GM23338 (cell line): Measurements from ENCODE around the gene RTKN2. TPM values are rescaled to one million over a fixed set of nuclear protein-coding genes. Genes with fewer than 3 reads are reported as not detected.
A peak's percentile ranks its signal among the peaks of the same experiment; 100 is the strongest.

Experiments used
- ATAC-seq: fragments of 200-7000 bp; cut with Tn5 transposase; 3 replicates; pipeline ENCODE4 v1.9.1; 2020
- DNase-seq: peaks from one replicate; pipeline ENCODE4 v3.0.0-alpha.2; 2015; ENCODE audit warnings: low spot score
- H2AFZ ChIP-seq: fragments of 200-600 bp; sonication (generic); 2 replicates; pipeline ENCODE4 v1.8.0; 2016; ENCODE audit warnings: antibody characterized with exemption, mild to moderate bottlenecking, moderate library complexity
- H3F3A ChIP-seq: fragments of 200-600 bp; sonication (generic); replicated peaks from 2 replicates; pipeline ENCODE4 v1.8.0; 2017; ENCODE audit warnings: antibody characterized with exemption, mixed run types, low read depth
- H3K27ac ChIP-seq: fragments of 200-600 bp; sonication (generic); 2 replicates; pipeline ENCODE4 v1.6.1; 2016; ENCODE audit warnings: low read depth
- H3K27me3 ChIP-seq: fragments of 200-600 bp; sonication (generic); 2 replicates; pipeline ENCODE4 v1.8.0; 2016; ENCODE audit warnings: mild to moderate bottlenecking, mixed run types, moderate library complexity; ENCODE audit not compliant: insufficient read depth
- H3K36me3 ChIP-seq: fragments of 200-600 bp; sonication (generic); 2 replicates; pipeline ENCODE4 v1.8.0; 2016; ENCODE audit warnings: mild to moderate bottlenecking; ENCODE audit not compliant: insufficient read depth
- H3K4me1 ChIP-seq: fragments of 200-600 bp; sonication (generic); 2 replicates; pipeline ENCODE4 v1.8.0; 2016; ENCODE audit warnings: mild to moderate bottlenecking, moderate library complexity; ENCODE audit not compliant: insufficient read depth
- H3K4me2 ChIP-seq: fragments of 200-600 bp; sonication (generic); 2 replicates; pipeline ENCODE4 v1.7.1; 2017; ENCODE audit warnings: mixed run types
- H3K4me3 ChIP-seq: fragments of 200-600 bp; sonication (generic); 2 replicates; pipeline ENCODE4 v1.6.1; 2016; ENCODE audit warnings: mixed run types
- H3K79me2 ChIP-seq: fragments of 200-600 bp; sonication (generic); replicated peaks from 2 replicates; pipeline ENCODE4 v1.8.0; 2017; ENCODE audit warnings: mild to moderate bottlenecking; ENCODE audit not compliant: insufficient read depth
- H3K9me2 ChIP-seq: fragments of 200-600 bp; sonication (generic); 2 replicates; pipeline ENCODE4 v1.8.0; 2017; ENCODE audit not compliant: insufficient read depth
- H4K20me1 ChIP-seq: fragments of 200-600 bp; sonication (generic); replicated peaks from 2 replicates; pipeline ENCODE4 v1.8.0; 2017; ENCODE audit warnings: mild to moderate bottlenecking; ENCODE audit not compliant: insufficient read depth
- H3K27ac Mint-ChIP-seq: 2 replicates; pipeline ENCODE4 v1.8.0; 2020; ENCODE audit warnings: inconsistent platforms, mild to moderate bottlenecking, moderate library complexity, mixed read lengths
- H3K27me3 Mint-ChIP-seq: 3 replicates; pipeline ENCODE4 v1.8.0; 2022; ENCODE audit warnings: low read depth, mild to moderate bottlenecking, moderate library complexity, mixed read lengths, inconsistent platforms; ENCODE audit not compliant: insufficient read depth, poor library complexity
- H3K36me3 Mint-ChIP-seq: 3 replicates; pipeline ENCODE4 v1.8.0; 2021; ENCODE audit warnings: low read depth, mild to moderate bottlenecking, inconsistent platforms, moderate library complexity, mixed read lengths
- H3K4me1 Mint-ChIP-seq: 3 replicates; pipeline ENCODE4 v1.8.0; 2020; ENCODE audit warnings: mild to moderate bottlenecking, inconsistent platforms, mixed read lengths
- H3K4me3 Mint-ChIP-seq: 3 replicates; pipeline ENCODE4 v1.8.0; 2021; ENCODE audit warnings: moderate library complexity, mild to moderate bottlenecking, inconsistent platforms, mixed read lengths
- H3K9me3 Mint-ChIP-seq: 3 replicates; pipeline ENCODE4 v1.8.0; 2020; ENCODE audit warnings: moderate library complexity, mild to moderate bottlenecking, inconsistent platforms, mixed read lengths
- polyA plus RNA-seq: library from polyadenylated mRNA; unstranded; fragments of >200 nt; fragmentation: Nextera tagmentation; extraction: Ambion mirVana; gene quantifications from 2 replicates; pipeline ENCODE4 v1.2.1, GENCODE V29; 2016
- total RNA-seq: library from RNA; depleted of rRNA; stranded (reverse); fragments of >200 nt; shearing (Covaris generic); gene quantifications from 2 replicates; pipeline ENCODE4 v1.2.3, GENCODE V29; 2014
- TF ChIP-seq, protein P1 (sequence below): fragments of 250-450 bp; sonication (Bioruptor Pico); IDR thresholded peaks from 2 replicates; pipeline ENCODE4 v1.5.0; 2020; ENCODE audit warnings: mild to moderate bottlenecking, moderate library complexity
- TF ChIP-seq, protein P2 (sequence below), 2 experiments: fragments of 200-600 bp in 1 of 2; sonication (generic) in 1 of 2; conservative IDR thresholded peaks; 2 replicates each; pipeline versions ENCODE4 v1.5.1 to v1.6.1; 2016 to 2017; ENCODE audit warnings: antibody characterized with exemption in 2 of 2, low read depth in 2 of 2, mild to moderate bottlenecking in 2 of 2, moderate library complexity in 1 of 2

The RTKN2 gene
- total and polyA plus RNA-seq, 2 experiments from 2014 or later: 15.3 to 23.6 TPM

DNA sequence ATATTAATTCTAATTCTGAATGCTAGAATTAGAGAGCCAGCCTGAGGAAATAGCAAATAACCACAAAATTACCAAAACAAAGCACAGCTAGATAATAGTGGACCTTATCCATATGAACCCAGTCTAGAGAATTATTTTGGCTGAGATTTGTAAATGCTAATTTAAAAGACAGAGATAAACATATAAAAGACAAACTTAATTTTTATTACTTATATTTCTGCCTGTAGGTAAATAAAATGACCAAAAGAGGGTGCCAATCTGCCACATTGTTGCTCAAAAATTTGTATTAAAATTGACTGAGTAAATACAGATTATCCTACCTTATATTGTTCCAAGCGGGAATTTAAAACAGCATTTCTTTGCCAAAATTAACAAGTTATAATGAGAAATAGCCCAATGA is 20.2 kb downstream of the RTKN2 start:
- Histone ChIP-seq H3F3A (no peaks in the 10 kb centered on the region), H3K4me1 (0 out of 2 replicates have a peak, but pooled peaks cover 5% of the 10 kb centered on the region), H3K27ac (no peak overlapping the region), H3K36me3 (no peaks in the 10 kb centered on the region), H2AFZ (no peak overlapping the region), H3K9me2 (no peaks in the 10 kb centered on the region), H3K4me3 (no peak overlapping the region), H3K4me2 (no peak overlapping the region), H3K27me3 (no peaks in the 10 kb centered on the region), H4K20me1 (peaks cover 7% of the 10 kb centered on the region; the same call in 1 of the 2 replicates), H3K79me2 (peaks cover 43% of the 10 kb centered on the region)
- H3K27me3 Mint-ChIP-seq: no peaks in the 10 kb centered on the region
- H3K4me1 Mint-ChIP-seq: peaks cover 34% of the 10 kb centered on the region
- no peak overlapping the region for H3K27ac Mint-ChIP-seq
- H3K4me3 Mint-ChIP-seq: no peak overlapping the region
- DNase-seq (no peak), ATAC-seq (no peak)
- no peaks in the 10 kb centered on the region for H3K9me3 Mint-ChIP-seq
- TF ChIP-seq, protein P1, sequence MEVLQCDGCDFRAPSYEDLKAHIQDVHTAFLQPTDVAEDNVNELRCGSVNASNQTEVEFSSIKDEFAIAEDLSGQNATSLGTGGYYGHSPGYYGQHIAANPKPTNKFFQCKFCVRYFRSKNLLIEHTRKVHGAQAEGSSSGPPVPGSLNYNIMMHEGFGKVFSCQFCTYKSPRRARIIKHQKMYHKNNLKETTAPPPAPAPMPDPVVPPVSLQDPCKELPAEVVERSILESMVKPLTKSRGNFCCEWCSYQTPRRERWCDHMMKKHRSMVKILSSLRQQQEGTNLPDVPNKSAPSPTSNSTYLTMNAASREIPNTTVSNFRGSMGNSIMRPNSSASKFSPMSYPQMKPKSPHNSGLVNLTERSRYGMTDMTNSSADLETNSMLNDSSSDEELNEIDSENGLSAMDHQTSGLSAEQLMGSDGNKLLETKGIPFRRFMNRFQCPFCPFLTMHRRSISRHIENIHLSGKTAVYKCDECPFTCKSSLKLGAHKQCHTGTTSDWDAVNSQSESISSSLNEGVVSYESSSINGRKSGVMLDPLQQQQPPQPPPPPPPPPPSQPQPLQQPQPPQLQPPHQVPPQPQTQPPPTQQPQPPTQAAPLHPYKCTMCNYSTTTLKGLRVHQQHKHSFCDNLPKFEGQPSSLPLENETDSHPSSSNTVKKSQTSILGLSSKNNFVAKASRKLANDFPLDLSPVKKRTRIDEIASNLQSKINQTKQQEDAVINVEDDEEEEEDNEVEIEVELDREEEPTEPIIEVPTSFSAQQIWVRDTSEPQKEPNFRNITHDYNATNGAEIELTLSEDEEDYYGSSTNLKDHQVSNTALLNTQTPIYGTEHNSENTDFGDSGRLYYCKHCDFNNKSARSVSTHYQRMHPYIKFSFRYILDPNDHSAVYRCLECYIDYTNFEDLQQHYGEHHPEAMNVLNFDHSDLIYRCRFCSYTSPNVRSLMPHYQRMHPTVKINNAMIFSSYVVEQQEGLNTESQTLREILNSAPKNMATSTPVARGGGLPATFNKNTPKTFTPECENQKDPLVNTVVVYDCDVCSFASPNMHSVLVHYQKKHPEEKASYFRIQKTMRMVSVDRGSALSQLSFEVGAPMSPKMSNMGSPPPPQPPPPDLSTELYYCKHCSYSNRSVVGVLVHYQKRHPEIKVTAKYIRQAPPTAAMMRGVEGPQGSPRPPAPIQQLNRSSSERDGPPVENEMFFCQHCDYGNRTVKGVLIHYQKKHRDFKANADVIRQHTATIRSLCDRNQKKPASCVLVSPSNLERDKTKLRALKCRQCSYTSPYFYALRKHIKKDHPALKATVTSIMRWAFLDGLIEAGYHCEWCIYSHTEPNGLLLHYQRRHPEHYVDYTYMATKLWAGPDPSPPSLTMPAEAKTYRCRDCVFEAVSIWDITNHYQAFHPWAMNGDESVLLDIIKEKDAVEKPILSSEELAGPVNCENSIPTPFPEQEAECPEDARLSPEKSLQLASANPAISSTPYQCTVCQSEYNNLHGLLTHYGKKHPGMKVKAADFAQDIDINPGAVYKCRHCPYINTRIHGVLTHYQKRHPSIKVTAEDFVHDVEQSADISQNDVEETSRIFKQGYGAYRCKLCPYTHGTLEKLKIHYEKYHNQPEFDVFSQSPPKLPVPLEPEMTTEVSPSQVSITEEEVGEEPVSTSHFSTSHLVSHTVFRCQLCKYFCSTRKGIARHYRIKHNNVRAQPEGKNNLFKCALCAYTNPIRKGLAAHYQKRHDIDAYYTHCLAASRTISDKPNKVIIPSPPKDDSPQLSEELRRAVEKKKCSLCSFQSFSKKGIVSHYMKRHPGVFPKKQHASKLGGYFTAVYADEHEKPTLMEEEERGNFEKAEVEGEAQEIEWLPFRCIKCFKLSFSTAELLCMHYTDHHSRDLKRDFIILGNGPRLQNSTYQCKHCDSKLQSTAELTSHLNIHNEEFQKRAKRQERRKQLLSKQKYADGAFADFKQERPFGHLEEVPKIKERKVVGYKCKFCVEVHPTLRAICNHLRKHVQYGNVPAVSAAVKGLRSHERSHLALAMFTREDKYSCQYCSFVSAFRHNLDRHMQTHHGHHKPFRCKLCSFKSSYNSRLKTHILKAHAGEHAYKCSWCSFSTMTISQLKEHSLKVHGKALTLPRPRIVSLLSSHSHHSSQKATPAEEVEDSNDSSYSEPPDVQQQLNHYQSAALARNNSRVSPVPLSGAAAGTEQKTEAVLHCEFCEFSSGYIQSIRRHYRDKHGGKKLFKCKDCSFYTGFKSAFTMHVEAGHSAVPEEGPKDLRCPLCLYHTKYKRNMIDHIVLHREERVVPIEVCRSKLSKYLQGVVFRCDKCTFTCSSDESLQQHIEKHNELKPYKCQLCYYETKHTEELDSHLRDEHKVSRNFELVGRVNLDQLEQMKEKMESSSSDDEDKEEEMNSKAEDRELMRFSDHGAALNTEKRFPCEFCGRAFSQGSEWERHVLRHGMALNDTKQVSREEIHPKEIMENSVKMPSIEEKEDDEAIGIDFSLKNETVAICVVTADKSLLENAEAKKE (CRISPR knock-in tag): no peak
- TF ChIP-seq, protein P2, sequence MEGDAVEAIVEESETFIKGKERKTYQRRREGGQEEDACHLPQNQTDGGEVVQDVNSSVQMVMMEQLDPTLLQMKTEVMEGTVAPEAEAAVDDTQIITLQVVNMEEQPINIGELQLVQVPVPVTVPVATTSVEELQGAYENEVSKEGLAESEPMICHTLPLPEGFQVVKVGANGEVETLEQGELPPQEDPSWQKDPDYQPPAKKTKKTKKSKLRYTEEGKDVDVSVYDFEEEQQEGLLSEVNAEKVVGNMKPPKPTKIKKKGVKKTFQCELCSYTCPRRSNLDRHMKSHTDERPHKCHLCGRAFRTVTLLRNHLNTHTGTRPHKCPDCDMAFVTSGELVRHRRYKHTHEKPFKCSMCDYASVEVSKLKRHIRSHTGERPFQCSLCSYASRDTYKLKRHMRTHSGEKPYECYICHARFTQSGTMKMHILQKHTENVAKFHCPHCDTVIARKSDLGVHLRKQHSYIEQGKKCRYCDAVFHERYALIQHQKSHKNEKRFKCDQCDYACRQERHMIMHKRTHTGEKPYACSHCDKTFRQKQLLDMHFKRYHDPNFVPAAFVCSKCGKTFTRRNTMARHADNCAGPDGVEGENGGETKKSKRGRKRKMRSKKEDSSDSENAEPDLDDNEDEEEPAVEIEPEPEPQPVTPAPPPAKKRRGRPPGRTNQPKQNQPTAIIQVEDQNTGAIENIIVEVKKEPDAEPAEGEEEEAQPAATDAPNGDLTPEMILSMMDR (conservative IDR thresholded peaks at IDR 0.05; ENCODE audit: low read depth in 2 of 2): peak in 1 of 2 experiments; percentile 46; a peak in 2 of 4 replicates
- H3K36me3 Mint-ChIP-seq: no peaks in the 10 kb centered on the region
